HT1080 (cell line): ENCODE measurements around the gene ENDOV. TPM values are rescaled to one million over a fixed set of nuclear protein-coding genes. Genes with fewer than 3 reads are reported as not detected.

Source experiments
- DNase-seq: peaks from one replicate; pipeline ENCODE4 v3.0.0-alpha.2; 2015; ENCODE audit warnings: low read depth
- total RNA-seq: library from RNA; depleted of rRNA; stranded (reverse); fragments of >200 nt; shearing (Covaris generic); gene quantifications from 2 replicates; pipeline ENCODE4 v1.2.3, GENCODE V29; 2014

ENDOV gene
- total RNA-seq, 1 experiment from 2014 or later = 15.2 TPM

GRCh38 chr17:80415626-80416137, 715 bp downstream of the ENDOV start:
- no peak for DNase-seq

DNA sequence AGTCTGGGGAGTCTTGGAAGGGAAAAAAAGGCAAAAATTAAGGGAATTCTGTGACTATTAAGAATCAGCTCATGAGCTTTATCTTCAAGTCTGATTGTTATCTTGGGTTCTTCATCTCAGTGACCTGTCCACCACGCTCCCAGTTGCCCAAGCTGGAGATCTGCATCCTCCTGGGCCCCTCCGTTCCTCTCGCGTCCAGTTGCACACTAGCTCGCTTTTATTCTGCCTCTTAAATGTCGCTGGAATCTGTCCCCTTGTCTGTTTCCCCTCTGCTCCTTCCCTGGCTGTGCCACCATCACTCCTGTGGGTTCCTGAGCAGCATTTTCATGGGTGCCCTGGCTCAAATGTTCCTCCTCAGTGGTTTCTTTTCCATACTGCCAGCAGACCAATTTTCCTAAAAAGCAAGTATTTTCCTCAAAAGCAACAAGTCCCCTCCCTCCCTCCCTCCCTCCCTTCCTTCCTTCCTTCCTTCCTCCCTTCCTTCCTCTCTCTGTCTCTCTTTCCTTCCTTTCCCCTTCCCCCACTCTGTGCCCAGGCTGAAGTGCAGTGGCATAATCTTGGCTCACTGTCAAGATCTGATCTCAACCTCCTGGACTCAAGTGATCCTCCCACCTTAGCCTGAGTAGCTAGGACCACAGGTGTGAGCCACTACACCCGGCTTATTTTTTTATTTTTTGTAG, 1.4 kb downstream of the ENDOV start:
- DNase-seq = no peak

DNA sequence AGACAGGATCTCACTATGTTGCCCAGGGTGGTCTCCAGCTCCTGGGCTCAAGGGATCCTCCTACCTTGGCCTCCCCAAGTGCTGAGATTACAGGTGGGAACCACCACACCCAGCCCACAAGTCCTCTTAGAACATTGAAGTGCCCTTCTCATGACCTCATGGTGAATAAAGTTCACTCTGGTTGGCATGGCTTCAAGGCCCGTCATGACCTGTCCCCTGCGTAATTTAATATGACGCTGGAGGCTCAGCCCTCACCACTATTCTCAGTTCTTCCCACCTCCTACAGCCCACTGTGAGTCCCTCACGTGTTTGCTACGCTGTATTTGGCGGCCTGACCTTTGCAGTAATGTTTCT, 1.9 kb downstream of the ENDOV start:
- no peak for DNase-seq

DNA sequence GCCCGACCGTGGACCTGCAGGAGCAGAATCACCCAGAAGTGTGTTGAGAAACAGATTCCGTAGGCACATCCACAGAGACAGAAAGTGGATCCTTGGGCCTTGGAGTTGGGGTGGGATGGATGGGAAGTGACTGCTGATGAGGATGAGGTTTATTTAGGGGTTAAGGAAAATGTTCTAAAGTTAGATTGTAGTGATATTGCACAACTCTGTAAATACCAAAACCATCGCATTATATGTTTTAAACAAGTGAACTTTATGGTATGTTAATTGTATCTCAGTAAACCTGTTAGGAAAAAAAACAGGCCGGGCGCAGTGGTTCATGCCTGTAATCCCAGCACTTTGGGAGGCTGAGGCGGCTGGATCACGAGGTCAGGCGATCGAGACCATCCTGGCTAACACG, 3.6 kb downstream of the ENDOV start:
- DNase-seq = no peak

DNA sequence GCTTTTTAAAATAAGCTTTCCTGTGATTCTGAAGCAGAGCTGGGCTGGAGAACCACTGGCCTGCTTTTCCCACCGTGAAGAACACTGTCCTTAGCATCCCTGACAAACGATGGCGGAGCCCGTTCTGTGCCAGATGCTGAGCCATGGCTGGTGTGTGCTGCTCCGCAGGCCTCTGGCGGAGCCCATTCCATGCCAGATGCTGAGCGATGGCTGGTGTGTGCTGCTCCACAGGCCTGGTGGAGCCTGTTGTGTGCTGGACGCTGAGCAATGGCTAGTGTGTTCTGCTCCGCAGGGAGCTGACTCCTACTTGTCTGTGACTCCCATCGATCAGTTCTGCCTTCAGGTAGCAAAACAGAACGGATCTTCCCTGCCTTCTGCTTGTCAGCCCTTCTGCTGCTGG, 4.3 kb downstream of the ENDOV start:
- DNase-seq = no peak

- DNase-seq = no peak
Observed at GRCh38 chr17:80421381-80422090, 6.6 kb downstream of the ENDOV start.

DNA sequence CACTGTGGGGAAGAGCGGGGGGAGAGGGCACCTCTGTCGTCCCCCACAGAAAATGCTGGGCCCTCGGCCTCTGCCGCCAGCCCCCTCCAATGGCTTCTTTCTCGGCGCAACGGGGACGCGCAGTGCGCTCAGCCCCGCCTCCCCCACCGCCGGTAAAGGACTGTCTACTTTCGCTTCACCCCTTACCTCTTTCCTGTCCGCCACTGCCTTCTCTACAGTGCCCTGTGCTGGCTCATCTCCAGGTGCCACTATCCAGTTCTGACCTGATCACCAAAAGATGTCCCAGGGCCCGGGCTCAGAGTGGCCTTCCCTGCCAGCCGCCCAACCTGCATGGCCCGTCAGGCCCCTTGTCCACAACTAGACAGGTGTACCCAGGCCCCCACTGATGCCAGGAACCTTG, 7.3 kb downstream of the ENDOV start:
- DNase-seq = no peak

GRCh38 chr17:80422981-80423380, 8.0 kb downstream of the ENDOV start:
- no peak for DNase-seq

DNA sequence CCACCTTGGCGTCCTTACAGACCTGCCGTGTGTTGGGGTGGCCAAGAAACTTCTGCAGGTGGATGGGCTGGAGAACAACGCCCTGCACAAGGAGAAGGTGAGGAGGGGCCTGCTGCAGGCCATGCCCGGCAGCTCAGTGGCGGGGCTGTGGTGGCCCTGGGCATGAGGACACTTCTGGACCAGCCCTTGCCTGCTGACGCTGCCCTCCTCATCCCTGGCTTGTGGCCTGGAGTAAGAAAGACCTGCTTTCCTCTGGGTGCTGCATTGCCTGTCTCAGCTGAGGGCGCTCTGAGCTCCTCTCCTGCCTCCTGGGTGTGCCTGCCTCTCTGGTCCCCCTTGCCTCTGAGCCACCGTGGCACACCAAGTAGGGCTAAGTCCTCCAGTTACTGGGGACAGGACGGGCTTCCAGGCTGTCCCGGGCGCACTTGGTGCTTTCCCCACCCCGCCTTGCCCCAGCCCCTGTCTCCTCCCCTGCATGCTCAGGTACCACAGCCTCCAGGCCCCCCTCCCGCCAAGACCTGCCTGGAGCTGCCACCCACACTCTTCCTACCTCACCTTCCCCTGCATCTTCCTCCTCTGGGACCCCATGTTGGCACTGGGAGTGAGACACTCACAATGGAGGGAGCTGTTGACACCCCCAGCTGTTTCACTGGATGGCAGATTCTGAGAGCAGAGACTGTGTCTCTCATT, 8.7 kb downstream of the ENDOV start:
- DNase-seq = no peak

GRCh38 chr17:80424261-80424660, 9.3 kb downstream of the ENDOV start:
- DNase-seq = no peak

- no peak for DNase-seq
Observed at GRCh38 chr17:80424878-80425765, 10.2 kb downstream of the ENDOV start.

DNA sequence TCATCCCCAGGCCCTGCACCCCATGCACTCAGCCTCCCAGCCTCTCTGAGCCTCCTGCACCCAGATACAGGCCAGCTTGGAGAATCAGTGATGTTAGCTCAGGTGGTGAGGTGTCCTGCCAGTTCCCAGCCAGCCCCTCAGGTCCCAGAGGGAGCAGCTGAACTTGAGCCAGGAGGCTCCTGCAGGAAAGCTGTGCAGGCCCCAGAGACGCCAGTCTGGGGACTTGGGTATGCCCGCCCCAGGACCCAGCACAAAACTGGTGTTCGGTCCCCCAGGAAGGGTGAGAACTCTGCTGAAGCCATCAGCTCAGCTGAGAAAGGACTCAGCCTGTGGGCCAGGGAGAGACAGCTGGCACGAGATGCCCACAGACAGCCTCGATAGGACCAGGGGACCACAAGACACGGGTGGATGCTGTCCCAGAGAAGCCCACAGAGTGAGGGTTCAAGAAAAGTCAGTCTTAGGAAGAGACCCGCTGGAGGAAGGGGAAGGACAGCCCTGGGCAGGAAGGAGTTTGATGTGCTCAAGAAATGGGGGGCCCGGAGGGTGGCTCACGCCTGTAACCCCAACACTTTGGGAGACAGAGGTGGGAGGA, 11.0 kb downstream of the ENDOV start:
- DNase-seq = no peak

DNA sequence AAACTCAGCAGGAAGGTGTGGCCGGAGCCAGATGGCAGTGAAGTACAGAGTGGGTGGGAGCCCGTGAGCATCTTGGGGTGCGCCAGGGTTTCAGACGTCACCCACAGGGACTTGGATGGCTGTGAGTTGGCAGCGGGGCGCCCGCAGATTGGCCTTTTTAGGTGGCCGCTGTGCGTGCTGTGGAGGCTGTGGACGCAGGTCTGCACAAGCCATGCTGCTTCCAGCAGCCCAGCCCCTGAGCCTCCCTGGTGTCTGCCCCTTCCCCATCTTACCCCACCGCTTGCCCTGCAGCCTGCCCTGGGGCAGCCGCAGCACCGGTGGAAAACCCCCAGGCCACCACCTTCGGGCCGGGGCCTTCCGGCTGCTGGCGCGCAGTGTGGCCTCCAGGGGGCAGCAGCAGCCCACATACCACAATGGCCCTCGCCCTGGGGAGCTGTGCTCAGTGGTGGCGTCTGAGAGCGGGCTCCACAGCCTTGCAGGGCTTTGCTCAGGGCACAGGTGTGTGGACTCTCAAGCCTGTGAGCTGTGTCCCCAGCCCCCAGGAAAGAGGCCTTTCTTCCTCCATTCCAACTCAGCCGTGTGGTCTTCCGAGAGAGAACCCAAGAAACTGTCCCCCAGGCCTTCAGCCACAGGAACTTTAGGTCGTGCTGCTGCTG, 11.8 kb downstream of the ENDOV start:
- peak; percentile 55 for DNase-seq

GRCh38 chr17:80427366-80428282, 12.7 kb downstream of the ENDOV start:
- no peak for DNase-seq

GRCh38 chr17:80428363-80428762, 13.4 kb downstream of the ENDOV start:
- DNase-seq = no peak

GRCh38 chr17:80428796-80429195, 13.8 kb downstream of the ENDOV start:
- DNase-seq = no peak

GRCh38 chr17:80429356-80430275, 14.6 kb downstream of the ENDOV start:
- no peak for DNase-seq
